Measurements from ENCODE around the gene STUM.
"Not testable (repeated sequence)": the region's sequence is repeated elsewhere in the genome, so short reads cannot be mapped to it uniquely, and the experiment has no call there.

Gene STUM

GRCh38 chr1:226615876-226616275 is 67.3 kb downstream of the STUM start:
- no peak overlapping the region for H3K4me3 ChIP-seq (ENCODE audit: low read depth, low read length)
- TF ChIP-seq, protein P1, sequence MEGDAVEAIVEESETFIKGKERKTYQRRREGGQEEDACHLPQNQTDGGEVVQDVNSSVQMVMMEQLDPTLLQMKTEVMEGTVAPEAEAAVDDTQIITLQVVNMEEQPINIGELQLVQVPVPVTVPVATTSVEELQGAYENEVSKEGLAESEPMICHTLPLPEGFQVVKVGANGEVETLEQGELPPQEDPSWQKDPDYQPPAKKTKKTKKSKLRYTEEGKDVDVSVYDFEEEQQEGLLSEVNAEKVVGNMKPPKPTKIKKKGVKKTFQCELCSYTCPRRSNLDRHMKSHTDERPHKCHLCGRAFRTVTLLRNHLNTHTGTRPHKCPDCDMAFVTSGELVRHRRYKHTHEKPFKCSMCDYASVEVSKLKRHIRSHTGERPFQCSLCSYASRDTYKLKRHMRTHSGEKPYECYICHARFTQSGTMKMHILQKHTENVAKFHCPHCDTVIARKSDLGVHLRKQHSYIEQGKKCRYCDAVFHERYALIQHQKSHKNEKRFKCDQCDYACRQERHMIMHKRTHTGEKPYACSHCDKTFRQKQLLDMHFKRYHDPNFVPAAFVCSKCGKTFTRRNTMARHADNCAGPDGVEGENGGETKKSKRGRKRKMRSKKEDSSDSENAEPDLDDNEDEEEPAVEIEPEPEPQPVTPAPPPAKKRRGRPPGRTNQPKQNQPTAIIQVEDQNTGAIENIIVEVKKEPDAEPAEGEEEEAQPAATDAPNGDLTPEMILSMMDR (IDR thresholded peaks at IDR 0.05; ENCODE audit: control insufficient read depth, extremely low read depth, insufficient read depth), result no peak
- DNase-seq (ENCODE audit: low read depth), result no peak

- TF ChIP-seq, protein P1 (IDR thresholded peaks at IDR 0.05; ENCODE audit: control insufficient read depth, extremely low read depth, insufficient read depth), result no peak
- no peak overlapping the region for H3K4me3 ChIP-seq (ENCODE audit: low read depth, low read length)
- no peak for DNase-seq (ENCODE audit: low read depth)
These were observed 68.1 kb downstream of the STUM start for GRCh38 chr1:226616636-226617035.

- DNase-seq (ENCODE audit: low read depth), result no peak
- TF ChIP-seq, protein P1 (IDR thresholded peaks at IDR 0.05; ENCODE audit: control insufficient read depth, extremely low read depth, insufficient read depth), result no peak
- no peak overlapping the region for H3K4me3 ChIP-seq (ENCODE audit: low read depth, low read length)
These were observed 68.5 kb downstream of the STUM start for GRCh38 chr1:226617109-226617508.

GRCh38 chr1:226617719-226618118 is 69.2 kb downstream of the STUM start:
- H3K4me3 ChIP-seq (ENCODE audit: low read depth, low read length); DNase-seq (ENCODE audit: low read depth): not testable (repeated sequence)

DNA sequence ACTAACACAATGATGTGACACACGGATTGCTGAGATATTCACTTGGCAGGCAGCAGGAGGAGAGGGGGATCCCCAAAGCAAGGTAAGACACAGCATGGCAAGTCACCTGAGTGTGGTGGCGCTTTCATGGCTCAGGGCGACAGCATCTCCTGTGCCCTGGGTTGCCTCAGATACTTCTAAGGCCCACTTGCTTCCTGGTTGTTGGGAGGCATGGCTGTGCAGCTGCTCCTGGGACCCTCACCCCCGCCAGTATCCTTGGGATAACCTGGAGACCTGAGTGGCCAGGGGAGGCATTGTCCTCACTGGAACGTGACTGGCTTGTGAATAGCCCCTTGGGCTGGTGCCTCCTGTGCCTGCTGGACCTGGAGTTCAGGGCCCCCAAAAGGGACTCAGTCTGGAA is 69.8 kb downstream of the STUM start:
- no peak for DNase-seq (ENCODE audit: low read depth)
- no peak overlapping the region for H3K4me3 ChIP-seq (ENCODE audit: low read depth, low read length)
- TF ChIP-seq, protein P1 (IDR thresholded peaks at IDR 0.05; ENCODE audit: control insufficient read depth, extremely low read depth, insufficient read depth), result no peak

DNA sequence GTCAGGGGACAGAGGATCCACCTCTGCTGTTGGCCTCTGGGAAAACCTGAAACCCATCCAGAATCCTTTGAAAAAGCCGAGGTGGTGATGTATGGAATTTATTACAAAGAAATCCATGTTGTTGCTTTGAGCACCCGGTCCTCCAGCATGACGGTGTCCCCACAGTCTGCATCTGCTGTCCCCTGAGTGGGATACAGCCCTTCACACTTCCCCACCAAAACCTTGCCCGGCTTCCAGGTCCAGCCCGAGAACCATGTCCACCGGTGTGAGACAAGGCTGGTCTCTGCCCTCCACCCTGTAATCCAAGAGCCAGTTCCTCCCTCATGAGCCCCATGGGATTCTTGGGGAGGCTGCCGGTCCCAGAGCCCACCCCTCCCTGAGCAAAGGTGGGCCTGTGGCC is 70.5 kb downstream of the STUM start:
- TF ChIP-seq, protein P1 (IDR thresholded peaks at IDR 0.05; ENCODE audit: control insufficient read depth, extremely low read depth, insufficient read depth), result no peak
- no peak for DNase-seq (ENCODE audit: low read depth)
- no peak overlapping the region for H3K4me3 ChIP-seq (ENCODE audit: low read depth, low read length)

- TF ChIP-seq, protein P1 (IDR thresholded peaks at IDR 0.05; ENCODE audit: control insufficient read depth, extremely low read depth, insufficient read depth), result no peak
These were observed 73.4 kb downstream of the STUM start for GRCh38 chr1:226622012-226622411.

More at GRCh38 chr1:226622012-226622411, 73.4 kb downstream of the STUM start:
- H3K4me3 ChIP-seq (ENCODE audit: low read depth, low read length), result no peak overlapping the region
- no peak for DNase-seq (ENCODE audit: low read depth)

All from LNCaP clone FGC (cell line).